ENCODE data around the gene BORCS6. TPM values are rescaled to one million over a fixed set of nuclear protein-coding genes. Genes with fewer than 3 reads are reported as not detected.

Gene BORCS6
- total RNA-seq, 1 donor from 2014 or later = 0.71 TPM

- Mint-ChIP-seq H3K9me3 (no peaks in the 10 kb centered on the region), H3K36me3 (no peaks in the 10 kb centered on the region), H3K4me1 (peaks cover 15% of the 10 kb centered on the region), H3K27me3 (ENCODE audit: insufficient read depth, low read depth) (peaks cover 11% of the 10 kb centered on the region), H3K27ac (no peak overlapping the region), H3K4me3 (no peak overlapping the region)
- Histone ChIP-seq H3K27ac (no peak overlapping the region), H4K20me1 (ENCODE audit: low read depth) (peaks cover 15% of the 10 kb centered on the region), H3K9ac (no peak overlapping the region), H3K4me3 (peak overlapping the region; percentile 89), H3K9me3 (ENCODE audit: low read depth) (no peaks in the 10 kb centered on the region), H3K27me3 (peaks cover 21% of the 10 kb centered on the region), H3K4me2 (peak overlapping the region; percentile 79), H3K4me1 (peaks cover 10% of the 10 kb centered on the region), H3F3A (ENCODE audit: low read depth) (peaks cover 45% of the 10 kb centered on the region), H2AFZ (replicated peaks) (no peak overlapping the region), H3K79me2 (ENCODE audit: low read depth) (no peaks in the 10 kb centered on the region), H3K36me3 (no peaks in the 10 kb centered on the region)
- no peak for TF ChIP-seq EZH2phosphoT487 (IDR thresholded peaks at IDR 0.05)
- TF ChIP-seq EZH2 (IDR thresholded peaks at IDR 0.05) = no peak
- TF ChIP-seq CTCF (IDR thresholded peaks at IDR 0.05) = no peak
- peak; percentile 96 for DNase-seq (ENCODE audit: low spot score)
Observed at GRCh38 chr17:8187517-8188262, 2.3 kb downstream of the BORCS6 start.

- Histone ChIP-seq H3K9me3 (ENCODE audit: low read depth) (no peaks in the 10 kb centered on the region), H3K27me3 (peaks cover 21% of the 10 kb centered on the region), H3K4me2 (peak overlapping the region; percentile 79), H3K79me2 (ENCODE audit: low read depth) (no peaks in the 10 kb centered on the region), H3F3A (ENCODE audit: low read depth) (peaks cover 37% of the 10 kb centered on the region), H3K27ac (no peak overlapping the region), H4K20me1 (ENCODE audit: low read depth) (peaks cover 15% of the 10 kb centered on the region), H3K4me3 (peak overlapping the region; percentile 89), H3K4me1 (peaks cover 10% of the 10 kb centered on the region), H3K9ac (no peak overlapping the region), H3K36me3 (no peaks in the 10 kb centered on the region), H2AFZ (replicated peaks) (peak overlapping the region; percentile 94)
- H3K9me3 Mint-ChIP-seq = no peaks in the 10 kb centered on the region
- no peak overlapping the region for H3K27ac Mint-ChIP-seq
- peaks cover 12% of the 10 kb centered on the region for H3K27me3 Mint-ChIP-seq (ENCODE audit: insufficient read depth, low read depth)
- no peaks in the 10 kb centered on the region for H3K36me3 Mint-ChIP-seq
- peak; percentile 95 for DNase-seq (ENCODE audit: low spot score)
- no peak overlapping the region for H3K4me3 Mint-ChIP-seq
- TF ChIP-seq EZH2 (IDR thresholded peaks at IDR 0.05) (no peak), EZH2phosphoT487 (IDR thresholded peaks at IDR 0.05) (no peak), CTCF (IDR thresholded peaks at IDR 0.05) (no peak)
- peaks cover 16% of the 10 kb centered on the region for H3K4me1 Mint-ChIP-seq
Observed at GRCh38 chr17:8186787-8187516, 3.0 kb downstream of the BORCS6 start.

- Mint-ChIP-seq H3K4me1 (peaks cover 18% of the 10 kb centered on the region), H3K27ac (no peak overlapping the region), H3K27me3 (ENCODE audit: insufficient read depth, low read depth) (peaks cover 13% of the 10 kb centered on the region), H3K36me3 (no peaks in the 10 kb centered on the region), H3K4me3 (no peak overlapping the region), H3K9me3 (no peaks in the 10 kb centered on the region)
- no peaks in the 10 kb centered on the region for H3K79me2 ChIP-seq (ENCODE audit: low read depth)
- peak overlapping the region; percentile 89 for H3K4me3 ChIP-seq
- no peaks in the 10 kb centered on the region for H3K36me3 ChIP-seq
- no peak for DNase-seq (ENCODE audit: low spot score)
- peaks cover 10% of the 10 kb centered on the region for H3K4me1 ChIP-seq
- H3K4me2 ChIP-seq = peak overlapping the region; percentile 79
- H3K9ac ChIP-seq = no peak overlapping the region
- H3K27ac ChIP-seq = no peak overlapping the region
- TF ChIP-seq CTCF (IDR thresholded peaks at IDR 0.05) = peak; percentile 51
- no peak for TF ChIP-seq EZH2 (IDR thresholded peaks at IDR 0.05)
- TF ChIP-seq EZH2phosphoT487 (IDR thresholded peaks at IDR 0.05) = no peak
- peaks cover 15% of the 10 kb centered on the region for H4K20me1 ChIP-seq (ENCODE audit: low read depth)
- H3K9me3 ChIP-seq (ENCODE audit: low read depth) = no peaks in the 10 kb centered on the region
- peak overlapping the region; percentile 94 for H2AFZ ChIP-seq (replicated peaks)
- H3K27me3 ChIP-seq = peaks cover 21% of the 10 kb centered on the region
- peaks cover 32% of the 10 kb centered on the region for H3F3A ChIP-seq (ENCODE audit: low read depth)
Observed at GRCh38 chr17:8186446-8186786, 3.6 kb downstream of the BORCS6 start.

All from neural progenitor cell (in vitro differentiated cells).